ENCODE results near the gene GRIK5.

GRCh38 chr19:42115219-42115618 is 45.2 kb upstream of the GRIK5 start:
- TF ChIP-seq CTCF (IDR thresholded peaks at IDR 0.05; ENCODE audit: borderline replicate concordance, extremely low read depth, low read length, poor library complexity, severe bottlenecking) (no peak), EZH2 (IDR thresholded peaks at IDR 0.05; ENCODE audit: borderline replicate concordance, low read depth, low read length, severe bottlenecking) (no peak)
